ENCODE data around the gene CLNS1A.

DNA sequence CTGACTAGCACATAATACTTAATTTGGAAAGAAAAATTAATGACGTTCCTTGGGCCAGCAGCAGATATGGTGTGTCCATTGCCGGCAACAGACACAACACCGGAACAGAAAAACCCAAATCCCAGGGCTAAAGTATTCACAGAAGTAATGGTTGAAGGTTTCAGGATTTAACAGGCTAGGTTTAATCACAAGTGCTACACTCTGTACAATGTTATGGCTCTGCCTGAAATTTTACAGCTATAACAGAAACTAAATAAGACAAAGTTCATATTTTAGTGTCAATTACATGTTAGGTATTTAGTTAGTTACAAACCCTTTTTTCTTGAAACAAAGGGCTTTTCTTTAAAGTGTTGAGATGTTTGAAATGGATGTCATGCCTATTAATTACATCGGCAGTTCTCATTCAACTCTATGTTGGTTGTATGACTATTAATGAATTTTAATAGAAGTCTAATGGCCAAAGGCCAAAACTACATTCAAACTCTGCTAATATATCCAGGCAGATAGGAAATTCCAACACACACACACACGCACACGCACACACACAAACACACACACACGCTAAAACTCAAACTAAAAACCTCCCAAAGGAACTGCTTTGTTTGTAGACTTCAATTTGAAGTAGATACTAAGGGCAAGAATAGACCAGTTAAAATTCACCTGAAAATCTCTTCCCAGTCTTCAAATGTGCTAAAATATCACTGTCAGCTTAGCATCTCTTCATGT, 27.8 kb upstream of the CLNS1A start:
- TF ChIP-seq EP300 (IDR thresholded peaks at IDR 0.05) (no peak), POLR2A (IDR thresholded peaks at IDR 0.05) (no peak)
- TF ChIP-seq, protein P1, sequence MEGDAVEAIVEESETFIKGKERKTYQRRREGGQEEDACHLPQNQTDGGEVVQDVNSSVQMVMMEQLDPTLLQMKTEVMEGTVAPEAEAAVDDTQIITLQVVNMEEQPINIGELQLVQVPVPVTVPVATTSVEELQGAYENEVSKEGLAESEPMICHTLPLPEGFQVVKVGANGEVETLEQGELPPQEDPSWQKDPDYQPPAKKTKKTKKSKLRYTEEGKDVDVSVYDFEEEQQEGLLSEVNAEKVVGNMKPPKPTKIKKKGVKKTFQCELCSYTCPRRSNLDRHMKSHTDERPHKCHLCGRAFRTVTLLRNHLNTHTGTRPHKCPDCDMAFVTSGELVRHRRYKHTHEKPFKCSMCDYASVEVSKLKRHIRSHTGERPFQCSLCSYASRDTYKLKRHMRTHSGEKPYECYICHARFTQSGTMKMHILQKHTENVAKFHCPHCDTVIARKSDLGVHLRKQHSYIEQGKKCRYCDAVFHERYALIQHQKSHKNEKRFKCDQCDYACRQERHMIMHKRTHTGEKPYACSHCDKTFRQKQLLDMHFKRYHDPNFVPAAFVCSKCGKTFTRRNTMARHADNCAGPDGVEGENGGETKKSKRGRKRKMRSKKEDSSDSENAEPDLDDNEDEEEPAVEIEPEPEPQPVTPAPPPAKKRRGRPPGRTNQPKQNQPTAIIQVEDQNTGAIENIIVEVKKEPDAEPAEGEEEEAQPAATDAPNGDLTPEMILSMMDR (IDR thresholded peaks at IDR 0.05), result no peak
